GM12801 (cell line): Measurements from ENCODE around the gene TMPO.

Source experiments
- TF ChIP-seq, protein P1 (sequence below): IDR thresholded peaks from one replicate; pipeline ENCODE4 v1.5.1; 2011; ENCODE audit warnings: control low read depth; ENCODE audit not compliant: insufficient read length; ENCODE audit errors: extremely low read depth

TMPO gene

DNA sequence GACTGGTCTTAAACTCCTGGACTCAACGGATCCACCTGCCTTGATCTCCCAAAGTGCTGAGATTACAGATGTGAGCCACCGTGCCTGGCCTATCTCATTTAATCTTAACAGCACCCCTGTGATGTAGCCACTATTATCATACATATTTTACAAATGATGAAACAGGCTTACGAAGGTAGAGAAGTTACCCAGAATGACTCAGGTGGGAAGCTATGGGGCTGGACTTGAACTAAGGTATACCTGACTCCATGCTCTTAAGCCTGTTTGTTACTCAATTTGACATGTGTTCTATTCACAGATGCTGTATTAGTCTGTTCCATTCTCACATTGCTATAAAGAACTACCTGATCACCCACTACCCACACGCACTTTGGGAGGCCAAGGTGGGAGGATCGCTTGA is 36.8 kb upstream of the TMPO start:
- TF ChIP-seq, protein P1, sequence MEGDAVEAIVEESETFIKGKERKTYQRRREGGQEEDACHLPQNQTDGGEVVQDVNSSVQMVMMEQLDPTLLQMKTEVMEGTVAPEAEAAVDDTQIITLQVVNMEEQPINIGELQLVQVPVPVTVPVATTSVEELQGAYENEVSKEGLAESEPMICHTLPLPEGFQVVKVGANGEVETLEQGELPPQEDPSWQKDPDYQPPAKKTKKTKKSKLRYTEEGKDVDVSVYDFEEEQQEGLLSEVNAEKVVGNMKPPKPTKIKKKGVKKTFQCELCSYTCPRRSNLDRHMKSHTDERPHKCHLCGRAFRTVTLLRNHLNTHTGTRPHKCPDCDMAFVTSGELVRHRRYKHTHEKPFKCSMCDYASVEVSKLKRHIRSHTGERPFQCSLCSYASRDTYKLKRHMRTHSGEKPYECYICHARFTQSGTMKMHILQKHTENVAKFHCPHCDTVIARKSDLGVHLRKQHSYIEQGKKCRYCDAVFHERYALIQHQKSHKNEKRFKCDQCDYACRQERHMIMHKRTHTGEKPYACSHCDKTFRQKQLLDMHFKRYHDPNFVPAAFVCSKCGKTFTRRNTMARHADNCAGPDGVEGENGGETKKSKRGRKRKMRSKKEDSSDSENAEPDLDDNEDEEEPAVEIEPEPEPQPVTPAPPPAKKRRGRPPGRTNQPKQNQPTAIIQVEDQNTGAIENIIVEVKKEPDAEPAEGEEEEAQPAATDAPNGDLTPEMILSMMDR = no peak

DNA sequence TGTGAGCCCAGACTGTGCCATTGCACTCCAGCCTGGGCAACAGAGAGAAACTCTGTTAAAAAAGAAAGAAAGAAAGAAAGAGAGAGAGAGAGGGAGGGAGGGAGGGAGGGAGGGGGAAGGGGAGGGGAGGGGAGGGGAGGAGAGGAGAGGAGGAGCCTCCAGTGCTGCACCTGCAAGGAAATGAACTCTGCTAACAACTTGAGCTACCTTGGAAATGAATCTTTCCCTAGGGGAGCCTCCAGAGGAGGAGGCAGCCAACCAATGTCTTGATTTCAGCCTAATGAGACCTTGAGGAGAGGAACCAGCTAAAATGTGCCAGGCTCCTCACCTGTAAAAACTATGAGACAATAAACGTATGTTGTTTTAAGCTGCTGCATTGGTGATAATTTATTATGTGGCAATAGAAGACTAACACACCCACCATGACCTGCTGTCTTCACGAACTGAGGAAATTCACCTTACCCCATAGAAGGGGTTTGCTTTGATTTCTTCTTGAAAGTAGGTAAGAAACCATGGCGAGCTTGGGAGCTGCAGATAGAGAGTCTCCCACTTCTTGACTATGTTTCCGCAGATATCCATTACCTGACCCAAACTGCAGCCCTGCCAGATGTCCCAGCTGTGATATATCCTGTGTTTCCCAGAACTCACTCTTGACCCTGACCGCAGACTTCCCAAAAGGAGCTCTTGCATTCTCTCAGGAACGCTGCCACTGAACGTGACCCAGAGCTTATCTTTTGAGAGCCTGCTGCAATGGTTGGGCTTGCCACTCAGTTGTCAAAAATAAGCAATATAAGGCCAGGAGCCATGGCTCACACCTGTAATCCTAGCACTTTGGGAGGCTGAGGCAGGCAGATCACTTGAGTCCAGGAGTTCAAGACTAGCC is 31.5 kb upstream of the TMPO start:
- TF ChIP-seq, protein P1 = no peak

DNA sequence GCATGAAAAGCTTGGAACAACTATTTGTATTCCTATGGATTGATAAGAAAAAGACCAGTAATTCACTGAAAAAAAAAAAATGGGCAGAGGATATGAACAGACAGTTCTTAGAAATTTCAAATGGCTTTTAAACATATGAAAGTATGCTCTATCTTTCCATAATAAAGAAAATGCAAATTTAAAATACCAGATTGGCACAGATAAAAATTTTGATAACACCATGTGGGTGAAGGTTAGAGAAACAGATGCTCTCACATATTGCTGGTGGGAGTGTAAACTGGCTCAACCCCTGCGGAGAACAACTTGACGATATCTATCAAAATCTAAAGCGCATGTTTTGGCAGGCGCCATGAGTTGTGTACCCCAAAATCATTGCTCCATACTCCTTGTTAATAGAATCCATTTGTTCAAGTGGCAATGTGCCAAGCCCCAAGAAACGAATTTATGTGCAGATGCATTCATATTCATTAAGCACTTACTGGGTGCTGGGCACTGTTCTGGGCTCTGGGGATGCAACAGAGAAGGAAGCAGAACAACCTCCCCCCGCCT is 29.5 kb upstream of the TMPO start:
- TF ChIP-seq, protein P1 = no peak

DNA sequence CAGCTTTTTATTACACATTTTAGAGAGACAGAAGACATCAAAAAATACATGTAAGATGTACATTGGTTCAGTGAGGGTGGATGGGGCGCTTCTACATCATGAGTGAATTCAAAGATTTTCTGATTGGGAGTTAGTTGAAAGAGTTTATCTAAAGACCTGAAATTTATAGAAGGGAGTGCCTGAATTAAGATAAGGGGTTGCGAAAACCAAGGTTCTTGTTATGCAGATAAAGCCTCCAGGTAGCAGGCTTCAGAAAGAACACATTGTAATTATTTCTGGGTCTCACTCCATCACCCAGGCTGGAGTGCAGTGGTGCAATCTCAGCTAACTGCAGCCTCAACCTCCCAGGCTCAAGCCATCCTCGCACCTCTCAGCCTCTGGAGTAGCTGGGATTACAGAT is 26.2 kb upstream of the TMPO start:
- TF ChIP-seq, protein P1 = no peak

DNA sequence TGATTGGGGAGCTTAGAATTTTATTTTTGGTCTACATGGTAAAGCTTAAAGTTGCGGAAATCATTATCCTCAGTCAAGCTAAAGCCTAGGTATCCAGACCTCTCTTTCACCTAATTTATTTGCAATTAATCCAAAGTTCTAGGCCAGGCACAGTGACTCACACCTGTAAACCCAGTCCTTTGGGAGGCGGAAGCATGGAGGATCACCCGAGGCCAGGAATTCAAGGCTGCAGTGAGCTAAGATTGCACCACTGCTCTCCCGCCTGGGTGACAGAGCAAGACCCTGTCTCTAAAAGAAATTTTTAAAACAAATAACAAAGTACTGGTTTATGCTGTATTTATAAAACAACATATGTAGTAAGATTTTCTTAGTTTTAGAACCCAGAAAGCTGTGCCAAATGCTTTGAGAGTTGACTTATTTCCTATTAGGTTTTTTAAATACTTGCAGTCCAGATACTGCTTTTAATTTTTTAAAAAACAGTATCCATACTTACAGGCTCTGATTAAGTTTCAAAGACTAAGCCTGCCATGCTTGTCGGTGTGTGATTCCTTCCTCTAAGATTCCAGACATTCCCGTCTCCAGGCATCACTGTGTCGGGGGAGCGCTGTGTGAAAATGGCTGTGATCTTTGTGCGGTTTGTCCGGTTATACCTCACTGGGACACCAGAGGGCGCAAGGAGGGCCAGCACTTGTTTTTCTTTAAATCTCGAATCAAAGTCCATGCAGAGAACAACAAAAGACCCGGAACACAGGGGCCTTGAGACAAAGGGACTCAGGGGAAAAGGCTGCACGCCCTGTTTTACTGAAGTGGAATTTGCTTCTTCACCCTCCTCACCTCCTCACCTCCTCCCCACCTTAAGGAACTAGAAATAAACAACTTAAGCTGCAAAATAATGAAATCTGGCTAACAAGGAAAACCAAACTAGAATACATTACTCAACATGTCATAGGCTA is 24.6 kb upstream of the TMPO start:
- TF ChIP-seq, protein P1 = peak; percentile 27

DNA sequence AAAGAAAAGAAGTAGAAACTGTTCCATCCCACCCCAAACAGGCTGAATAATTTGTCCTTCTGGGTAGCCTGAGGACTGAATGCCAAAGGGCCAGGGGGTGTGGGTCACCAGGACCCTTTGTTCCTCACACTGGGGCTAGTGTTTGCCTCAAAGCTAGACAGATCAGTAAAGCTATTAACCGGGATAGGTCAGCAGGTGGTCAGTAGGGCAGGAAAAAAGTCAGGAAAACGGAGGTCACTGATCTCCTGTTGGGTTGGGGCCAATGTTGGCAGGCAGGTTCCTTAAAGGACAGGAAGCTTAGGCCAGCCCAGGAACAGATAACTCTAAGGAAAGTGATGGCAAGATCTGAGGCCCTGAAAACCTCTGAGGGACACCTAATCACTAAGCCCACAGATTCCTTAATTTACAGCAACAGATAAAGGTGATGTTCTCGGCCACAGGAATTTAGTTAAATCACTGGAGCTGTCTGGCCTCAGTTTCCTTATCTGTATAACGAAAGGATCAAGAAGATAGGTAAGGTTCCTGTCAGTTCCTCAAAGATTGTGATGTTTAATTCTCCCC is 22.7 kb upstream of the TMPO start:
- TF ChIP-seq, protein P1 = no peak

DNA sequence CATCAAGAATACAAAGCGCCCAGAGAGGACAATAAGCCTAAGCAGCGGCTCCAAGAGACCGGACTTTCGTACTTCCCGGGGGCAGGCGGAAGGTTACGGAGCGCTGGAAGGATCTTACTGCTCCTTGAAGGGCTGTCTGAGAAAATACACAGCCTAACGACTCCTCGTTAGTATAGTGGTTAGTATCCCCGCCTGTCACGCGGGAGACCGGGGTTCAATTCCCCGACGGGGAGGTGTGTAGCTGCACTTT is 12.1 kb upstream of the TMPO start:
- TF ChIP-seq, protein P1 = no peak
